ENCODE data around the gene LRG1. TPM values are rescaled to one million over a fixed set of nuclear protein-coding genes. Genes with fewer than 3 reads are reported as not detected.
"Not testable (repeated sequence)": the region's sequence is repeated elsewhere in the genome, so short reads cannot be mapped to it uniquely, and the experiment has no call there.

LRG1 gene
- total RNA-seq, 1 donor: 4.7 TPM

DNA sequence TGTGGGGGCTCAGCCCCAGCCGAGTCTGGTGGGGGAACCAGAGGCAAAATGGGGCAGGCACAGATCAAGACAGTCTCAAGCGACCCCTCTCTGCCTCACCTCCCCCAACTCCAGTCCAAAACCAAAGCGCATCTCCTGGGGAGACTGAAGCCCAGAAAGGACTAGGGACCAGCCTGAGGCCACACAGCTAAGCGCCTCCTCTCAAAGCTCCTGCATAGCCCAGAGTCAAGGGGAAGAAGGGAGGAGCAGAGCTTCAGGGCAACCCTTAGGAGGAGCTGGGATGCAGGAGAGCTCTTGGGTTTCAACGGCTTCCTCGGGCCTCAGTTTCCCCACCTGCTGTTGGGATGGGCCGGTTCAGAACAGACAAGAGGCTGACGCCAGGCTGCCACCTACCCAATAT is 39.6 kb upstream of the LRG1 start:
- Histone ChIP-seq H3K4me3 (ENCODE audit: low read length) (no peak overlapping the region), H3K27me3 (ENCODE audit: insufficient read depth, low read length) (peaks cover 49% of the 10 kb centered on the region), H3K4me1 (ENCODE audit: insufficient read depth, low read length) (peaks cover 4% of the 10 kb centered on the region)

DNA sequence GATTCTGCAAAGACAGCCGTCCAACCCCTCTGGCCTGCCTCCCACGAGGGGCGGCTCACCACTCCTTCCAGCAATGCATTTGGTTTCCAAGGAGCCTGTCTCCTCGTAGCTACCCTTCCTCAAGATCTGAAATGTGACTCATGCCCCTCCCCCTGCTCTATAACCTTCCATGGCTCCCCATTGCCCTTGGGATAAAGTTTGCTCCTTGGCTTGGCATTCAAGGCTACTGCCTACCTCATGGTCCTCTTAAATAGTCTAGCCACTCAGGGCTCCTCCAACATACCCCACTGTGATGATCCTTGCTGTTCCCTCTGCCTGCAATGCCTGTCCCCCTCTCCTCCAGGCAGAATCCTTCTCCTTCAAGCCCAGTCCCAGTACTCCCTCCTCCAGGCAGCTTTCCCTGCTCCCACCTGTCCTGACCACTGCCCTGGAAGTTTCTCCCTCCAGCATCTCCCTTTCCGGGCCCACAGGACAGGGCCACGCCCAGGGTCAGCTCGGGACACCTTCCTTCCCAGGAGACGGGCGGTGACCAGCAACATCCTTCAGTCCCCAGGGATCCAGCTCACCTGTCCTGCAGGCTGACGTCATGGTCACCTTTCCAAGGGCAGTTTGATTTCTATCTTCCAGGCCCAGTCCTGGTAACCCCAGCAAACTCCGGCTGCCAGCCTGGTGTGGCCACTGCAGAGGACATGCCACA is 38.9 kb upstream of the LRG1 start:
- Histone ChIP-seq H3K4me3 (ENCODE audit: low read length) (no peak overlapping the region), H3K27me3 (ENCODE audit: insufficient read depth, low read length) (peaks cover 44% of the 10 kb centered on the region), H3K9me3 (ENCODE audit: low read depth, low read length) (no peaks in the 10 kb centered on the region), H3K4me1 (ENCODE audit: insufficient read depth, low read length) (no peaks in the 10 kb centered on the region)

More for the DNA sequence above, 39.6 kb upstream of the LRG1 start:
- H3K9me3 ChIP-seq (ENCODE audit: low read depth, low read length): no peaks in the 10 kb centered on the region

DNA sequence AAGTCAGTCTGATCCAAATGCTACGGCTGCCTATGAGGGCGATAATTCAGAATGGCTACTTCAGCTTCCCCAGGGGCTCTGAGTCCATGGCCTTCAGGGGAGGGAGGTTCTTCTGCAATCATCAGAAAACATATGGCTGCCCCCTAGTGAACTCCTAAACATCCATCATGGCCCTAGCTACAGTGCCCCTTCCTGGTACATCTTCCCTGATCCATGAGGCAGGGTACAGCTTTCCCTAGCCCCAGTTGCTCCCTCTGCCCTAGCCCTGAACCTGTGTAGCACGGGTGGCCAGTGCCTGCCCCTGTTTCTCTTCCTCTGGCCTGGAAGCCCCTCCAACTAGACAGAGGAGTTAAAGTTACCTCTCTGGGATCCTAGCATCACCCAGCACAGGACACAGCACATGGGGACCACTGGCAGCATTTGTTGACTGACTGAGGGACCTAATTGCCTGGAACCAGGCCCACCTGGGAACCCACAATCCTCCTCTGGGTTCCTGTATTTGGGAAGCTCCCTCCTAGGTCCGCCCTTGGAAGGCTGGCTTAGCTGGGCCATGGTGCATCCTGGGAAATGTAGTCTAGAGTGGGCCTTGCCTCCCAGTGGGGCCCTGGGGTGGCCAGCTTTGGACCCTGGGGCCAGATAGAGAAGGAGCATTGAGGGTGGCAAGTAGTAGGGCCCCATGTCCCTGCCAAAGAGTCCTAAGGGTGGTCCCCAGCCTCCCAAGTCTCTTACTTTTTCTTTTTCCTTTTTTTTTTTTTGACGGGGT is 37.4 kb upstream of the LRG1 start:
- H3K9me3 ChIP-seq (ENCODE audit: low read depth, low read length): no peaks in the 10 kb centered on the region
- peaks cover 32% of the 10 kb centered on the region for H3K27me3 ChIP-seq (ENCODE audit: insufficient read depth, low read length)
- no peaks in the 10 kb centered on the region for H3K4me1 ChIP-seq (ENCODE audit: insufficient read depth, low read length)
- no peak overlapping the region for H3K4me3 ChIP-seq (ENCODE audit: low read length)

DNA sequence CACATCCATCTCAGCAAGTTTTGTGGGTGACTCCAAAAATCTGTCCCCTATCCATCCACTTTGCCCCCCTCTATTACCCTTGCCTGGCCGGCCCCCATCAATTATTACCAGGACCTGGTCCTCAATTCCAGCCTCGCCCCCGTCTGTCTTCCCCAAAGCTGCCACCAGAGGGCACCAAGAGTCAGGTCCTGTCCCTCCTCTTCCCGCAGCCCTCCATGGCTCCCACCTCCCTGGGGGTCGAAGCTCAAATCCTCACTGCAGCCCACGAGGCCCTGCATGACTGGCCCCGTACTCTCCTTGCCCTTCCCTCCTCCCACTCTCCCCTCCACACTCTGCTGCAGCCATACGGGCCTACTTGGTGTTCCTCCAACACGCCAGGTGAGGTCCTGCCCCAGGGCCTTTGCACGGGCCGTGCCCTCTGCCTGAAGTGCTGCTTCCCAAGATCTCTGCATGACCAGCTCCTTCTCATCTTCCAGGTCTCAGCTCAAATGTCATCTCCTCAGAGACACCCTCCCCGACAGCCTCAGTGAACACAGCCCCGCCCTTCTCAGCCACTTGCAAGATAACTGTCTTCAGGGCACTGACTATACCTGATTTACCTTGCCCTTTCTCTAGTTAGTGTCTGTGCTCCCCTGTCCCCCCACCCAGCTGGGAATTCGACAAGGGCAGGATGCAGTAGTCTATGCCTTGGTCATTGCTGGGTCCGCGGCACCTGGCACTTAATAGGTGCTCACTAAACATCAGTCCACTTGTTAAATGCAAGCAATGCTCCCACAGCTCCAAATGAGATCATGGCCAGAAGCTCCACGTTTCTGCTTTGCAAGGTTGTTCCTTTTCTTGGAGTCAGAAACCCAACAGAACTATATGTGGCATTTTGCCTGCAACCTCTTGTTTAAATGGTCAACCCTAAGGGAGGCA is 36.4 kb upstream of the LRG1 start:
- H3K4me1 ChIP-seq (ENCODE audit: insufficient read depth, low read length): no peaks in the 10 kb centered on the region
- no peaks in the 10 kb centered on the region for H3K9me3 ChIP-seq (ENCODE audit: low read depth, low read length)
- no peak overlapping the region for H3K4me3 ChIP-seq (ENCODE audit: low read length)
- H3K27me3 ChIP-seq (ENCODE audit: insufficient read depth, low read length): peaks cover 27% of the 10 kb centered on the region

- H3K4me3 ChIP-seq (ENCODE audit: low read length): no peak overlapping the region
- H3K27me3 ChIP-seq (ENCODE audit: insufficient read depth, low read length): peaks cover 27% of the 10 kb centered on the region
- H3K4me1 ChIP-seq (ENCODE audit: insufficient read depth, low read length): no peaks in the 10 kb centered on the region
- no peaks in the 10 kb centered on the region for H3K9me3 ChIP-seq (ENCODE audit: low read depth, low read length)
Measured at GRCh38 chr19:4575267-4576015, 35.6 kb upstream of the LRG1 start.

DNA sequence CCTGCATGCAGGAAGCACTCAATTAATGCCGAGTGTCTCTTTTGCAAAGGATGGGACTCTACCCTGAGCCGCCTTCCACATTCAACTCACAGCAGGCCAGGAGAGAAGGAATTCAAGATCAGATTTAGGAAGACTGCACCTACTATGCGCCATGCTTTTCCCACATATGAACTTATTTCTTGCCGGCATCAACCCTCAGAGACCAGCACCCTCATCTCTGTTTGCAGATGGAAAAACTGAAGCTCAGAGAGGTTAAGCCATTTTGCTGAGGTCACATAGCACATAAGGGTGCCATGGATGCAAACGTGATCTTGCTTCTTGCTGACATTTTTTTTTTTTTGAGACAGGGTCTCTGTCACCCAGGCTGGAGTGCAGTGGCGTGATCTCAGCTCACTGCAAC is 33.8 kb upstream of the LRG1 start:
- peaks cover under 1% of the 10 kb centered on the region for H3K4me1 ChIP-seq (ENCODE audit: insufficient read depth, low read length)
- no peak overlapping the region for H3K4me3 ChIP-seq (ENCODE audit: low read length)
- H3K27me3 ChIP-seq (ENCODE audit: insufficient read depth, low read length): peaks cover 10% of the 10 kb centered on the region
- H3K9me3 ChIP-seq (ENCODE audit: low read depth, low read length): no peaks in the 10 kb centered on the region

DNA sequence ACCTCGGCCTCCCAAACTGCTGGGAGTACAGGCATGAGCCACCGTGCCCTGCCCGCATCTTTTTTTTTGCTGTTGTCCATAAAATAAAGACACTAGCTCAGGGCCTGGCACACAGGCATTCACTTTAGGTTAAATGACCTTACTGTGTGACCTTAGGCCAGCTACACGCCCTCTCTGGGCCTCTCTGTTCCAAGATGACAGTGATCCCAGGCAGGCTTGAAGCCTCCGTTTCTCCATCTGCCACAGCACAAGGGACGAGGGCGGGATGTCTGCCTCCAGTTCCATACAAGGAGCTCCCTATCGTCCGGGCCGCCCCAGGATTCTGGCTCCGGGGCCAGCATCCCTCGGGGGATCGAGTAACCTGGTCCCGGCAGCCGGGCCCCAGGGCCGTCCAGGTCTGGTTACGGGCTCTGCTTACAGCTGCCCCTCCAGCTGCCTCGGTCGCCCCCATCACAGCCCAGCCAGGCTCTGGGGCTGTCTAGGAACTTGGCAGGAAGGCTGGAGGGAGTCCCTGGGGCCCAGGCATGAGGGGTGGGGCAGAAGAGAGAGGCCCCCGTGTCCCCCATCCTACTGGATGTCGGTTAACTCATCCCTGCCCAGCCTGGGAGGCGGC is 31.6 kb upstream of the LRG1 start:
- peaks cover 9% of the 10 kb centered on the region for H3K27me3 ChIP-seq (ENCODE audit: insufficient read depth, low read length)
- no peak overlapping the region for H3K4me3 ChIP-seq (ENCODE audit: low read length)
- H3K9me3 ChIP-seq (ENCODE audit: low read depth, low read length): no peaks in the 10 kb centered on the region
- H3K4me1 ChIP-seq (ENCODE audit: insufficient read depth, low read length): peaks cover 16% of the 10 kb centered on the region

DNA sequence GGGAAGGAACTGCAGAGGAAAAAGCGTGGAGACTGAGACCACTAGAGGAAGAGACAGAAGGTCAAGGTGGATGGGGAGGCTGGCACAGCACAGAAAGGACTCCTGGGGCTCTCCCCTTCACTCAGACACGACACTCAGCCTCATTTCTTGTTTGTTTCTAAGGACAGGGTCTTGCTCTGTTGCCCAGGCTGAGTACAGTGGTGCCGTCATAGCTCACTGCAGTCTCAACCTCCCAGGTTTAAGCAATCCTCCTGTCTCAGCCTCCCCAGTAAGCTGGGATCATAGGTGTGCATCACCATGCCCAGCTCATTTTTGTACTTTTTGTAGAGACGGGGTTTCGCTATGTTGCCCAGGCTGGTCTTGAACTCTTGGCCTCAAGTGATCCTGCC is 31.1 kb upstream of the LRG1 start:
- Histone ChIP-seq H3K9me3 (ENCODE audit: low read depth, low read length) (no peaks in the 10 kb centered on the region), H3K4me1 (ENCODE audit: insufficient read depth, low read length) (peaks cover 16% of the 10 kb centered on the region), H3K4me3 (ENCODE audit: low read length) (no peak overlapping the region), H3K27me3 (ENCODE audit: insufficient read depth, low read length) (peaks cover 9% of the 10 kb centered on the region)

GRCh38 chr19:4570402-4570801 is 30.6 kb upstream of the LRG1 start:
- Histone ChIP-seq H3K9me3 (ENCODE audit: low read depth, low read length) (no peaks in the 10 kb centered on the region), H3K27me3 (ENCODE audit: insufficient read depth, low read length) (peaks cover 4% of the 10 kb centered on the region), H3K4me1 (ENCODE audit: insufficient read depth, low read length) (peaks cover 16% of the 10 kb centered on the region), H3K4me3 (ENCODE audit: low read length) (no peak overlapping the region)

- no peaks in the 10 kb centered on the region for H3K9me3 ChIP-seq (ENCODE audit: low read depth, low read length)
- H3K4me1 ChIP-seq (ENCODE audit: insufficient read depth, low read length): peaks cover 20% of the 10 kb centered on the region
- no peak overlapping the region for H3K4me3 ChIP-seq (ENCODE audit: low read length)
- H3K27me3 ChIP-seq (ENCODE audit: insufficient read depth, low read length): no peaks in the 10 kb centered on the region
Measured at GRCh38 chr19:4568886-4569285, 29.1 kb upstream of the LRG1 start.

- H3K9me3 ChIP-seq (ENCODE audit: low read depth, low read length): no peaks in the 10 kb centered on the region
- no peak overlapping the region for H3K4me3 ChIP-seq (ENCODE audit: low read length)
- no peaks in the 10 kb centered on the region for H3K27me3 ChIP-seq (ENCODE audit: insufficient read depth, low read length)
- peaks cover 27% of the 10 kb centered on the region for H3K4me1 ChIP-seq (ENCODE audit: insufficient read depth, low read length)
Measured at GRCh38 chr19:4567584-4568071, 27.8 kb upstream of the LRG1 start.

DNA sequence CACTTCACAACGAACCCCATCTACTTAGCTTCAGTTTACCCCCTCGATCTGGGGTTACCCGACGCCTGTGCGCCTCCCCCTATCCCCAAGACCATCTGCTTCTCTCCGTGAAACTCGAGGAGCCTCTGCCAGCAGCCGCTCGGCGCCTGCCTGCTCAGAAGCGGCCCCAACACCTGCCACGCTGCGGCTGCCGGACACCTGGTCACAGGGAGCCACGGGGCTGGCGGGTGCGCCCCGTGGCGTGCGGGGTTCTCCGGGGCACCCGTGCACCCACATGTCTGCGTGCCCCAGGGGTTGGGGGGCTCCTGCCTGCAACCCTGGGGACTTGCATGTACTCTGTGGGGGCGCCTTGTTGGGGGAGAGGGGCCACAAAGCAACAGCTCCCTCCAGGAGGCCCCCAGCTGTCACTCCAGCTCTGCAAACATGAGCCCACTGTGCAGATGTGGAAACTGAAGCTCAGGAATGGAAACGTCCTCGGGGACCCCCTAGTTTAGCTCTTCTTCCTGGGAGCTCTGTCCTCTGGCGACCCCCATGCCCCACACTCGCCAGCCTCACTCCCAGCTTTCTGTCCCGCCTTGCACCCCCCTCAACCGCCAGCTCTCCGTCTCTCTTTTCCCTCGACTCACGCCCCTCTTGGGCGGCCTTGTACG is 26.7 kb upstream of the LRG1 start:
- no peaks in the 10 kb centered on the region for H3K9me3 ChIP-seq (ENCODE audit: low read depth, low read length)
- no peaks in the 10 kb centered on the region for H3K27me3 ChIP-seq (ENCODE audit: insufficient read depth, low read length)
- no peak overlapping the region for H3K4me3 ChIP-seq (ENCODE audit: low read length)
- H3K4me1 ChIP-seq (ENCODE audit: insufficient read depth, low read length): peaks cover 33% of the 10 kb centered on the region

DNA sequence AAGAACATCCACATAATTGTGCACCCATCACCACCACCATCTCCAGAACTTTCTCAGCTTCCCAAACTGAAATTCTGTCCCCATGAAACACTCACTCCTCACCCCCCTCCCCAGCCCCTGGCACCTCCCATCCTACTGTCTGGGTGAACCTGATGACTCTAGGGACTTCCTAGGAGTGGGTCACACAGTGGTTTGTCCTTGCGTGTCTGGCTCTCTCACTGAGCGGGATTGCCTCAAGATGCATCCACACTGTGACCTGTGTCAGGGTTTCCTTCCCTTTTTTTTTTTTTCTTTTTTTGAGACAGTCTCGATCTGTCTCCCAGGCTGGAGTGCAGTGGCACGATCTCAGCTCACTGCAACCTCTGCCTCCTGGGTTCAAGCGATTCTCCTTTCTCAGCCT is 23.7 kb upstream of the LRG1 start:
- not testable (repeated sequence) for H3K4me3 ChIP-seq (ENCODE audit: low read length); H3K27me3 ChIP-seq (ENCODE audit: insufficient read depth, low read length); H3K9me3 ChIP-seq (ENCODE audit: low read depth, low read length)
- peaks cover 51% of the 10 kb centered on the region for H3K4me1 ChIP-seq (ENCODE audit: insufficient read depth, low read length)

GRCh38 chr19:4562085-4562484 is 22.2 kb upstream of the LRG1 start:
- H3K9me3 ChIP-seq (ENCODE audit: low read depth, low read length); H3K4me3 ChIP-seq (ENCODE audit: low read length); H3K27me3 ChIP-seq (ENCODE audit: insufficient read depth, low read length): not testable (repeated sequence)
- H3K4me1 ChIP-seq (ENCODE audit: insufficient read depth, low read length): peaks cover 43% of the 10 kb centered on the region
